Fibroblast of the aortic adventitia (primary cell): ENCODE data around the gene CDC37L1. TPM values are rescaled to one million over a fixed set of nuclear protein-coding genes. Genes with fewer than 3 reads are reported as not detected.

Experiments used
- DNase-seq: peaks from one replicate; pipeline ENCODE4 v3.0.0-alpha.2; 2010; ENCODE audit warnings: low read depth
- H3K4me3 ChIP-seq: 2 replicates; pipeline ENCODE4 v1.5.1; 2011; ENCODE audit warnings: low read depth, mild to moderate bottlenecking, control low read depth, low read length, moderate library complexity
- CTCF ChIP-seq: IDR thresholded peaks from 2 replicates; pipeline ENCODE4 v1.5.1; 2011; ENCODE audit warnings: mild to moderate bottlenecking, low read length, control low read depth, inconsistent platforms; ENCODE audit not compliant: insufficient read depth
- total RNA-seq: library from RNA; depleted of rRNA; stranded (reverse); fragments of >200 nt; gene quantifications from 2 replicates; pipeline ENCODE4 v1.2.3, GENCODE V29; 2012; ENCODE audit warnings: low replicate concordance

CDC37L1 gene
- total RNA-seq, 1 donor: 17.5 TPM

GRCh38 chr9:4668604-4669003 lies 10.8 kb upstream of the CDC37L1 start:
- TF ChIP-seq CTCF: no peak
- no peak overlapping the region for H3K4me3 ChIP-seq
- DNase-seq: no peak

GRCh38 chr9:4669890-4670289 lies 9.5 kb upstream of the CDC37L1 start:
- DNase-seq: no peak
- no peak for TF ChIP-seq CTCF
- no peak overlapping the region for H3K4me3 ChIP-seq

GRCh38 chr9:4670591-4670990 lies 8.8 kb upstream of the CDC37L1 start:
- no peak overlapping the region for H3K4me3 ChIP-seq
- no peak for DNase-seq
- no peak for TF ChIP-seq CTCF

- no peak for DNase-seq
- no peak overlapping the region for H3K4me3 ChIP-seq
- no peak for TF ChIP-seq CTCF
These were observed 7.6 kb upstream of the CDC37L1 start for GRCh38 chr9:4671737-4672136.

GRCh38 chr9:4674783-4675182 lies 4.6 kb upstream of the CDC37L1 start:
- peak; percentile 95 for DNase-seq
- no peak overlapping the region for H3K4me3 ChIP-seq
- peak; percentile 27 for TF ChIP-seq CTCF

- H3K4me3 ChIP-seq: no peak overlapping the region
- TF ChIP-seq CTCF: no peak
- no peak for DNase-seq
These were observed 2.0 kb upstream of the CDC37L1 start for GRCh38 chr9:4677392-4677791.

- peak overlapping the region; percentile 71 for H3K4me3 ChIP-seq
- TF ChIP-seq CTCF: no peak
- DNase-seq: peak; percentile 58
These were observed 596 bp upstream of the CDC37L1 start for GRCh38 chr9:4678679-4679267.
